HepG2 (cell line): ENCODE measurements around the gene CFAP100. TPM values are rescaled to one million over a fixed set of nuclear protein-coding genes. Genes with fewer than 3 reads are reported as not detected.

Experiments
- EEA1 ChIP-seq: sonication (generic); formaldehyde crosslinking; IDR thresholded peaks from 2 replicates; pipeline ENCODE4 v1.5.1; 2020; ENCODE audit warnings: mild to moderate bottlenecking, missing genetic modification reagents, borderline replicate concordance
- HNF4G ChIP-seq, 2 experiments: sonication (generic) in 1 of 2; formaldehyde crosslinking in 1 of 2; IDR thresholded peaks; 2 replicates each; pipeline versions ENCODE4 v1.4.0 to v1.6.1; 2011 to 2020; ENCODE audit warnings: borderline replicate concordance in 2 of 2, low read depth in 2 of 2, mild to moderate bottlenecking in 2 of 2, low read length in 1 of 2, missing genetic modification reagents in 1 of 2, moderate library complexity in 1 of 2
- ZC3H13 ChIP-seq: sonication (generic); formaldehyde crosslinking; IDR thresholded peaks from 2 replicates; pipeline ENCODE4 v1.8.1; 2023; ENCODE audit warnings: mild to moderate bottlenecking, missing genetic modification reagents, moderate library complexity
- ZNF251 ChIP-seq: sonication (generic); formaldehyde crosslinking; IDR thresholded peaks from 2 replicates; pipeline ENCODE4 v1.9.0; 2021; ENCODE audit warnings: mild to moderate bottlenecking, missing genetic modification reagents
- ZNF713 ChIP-seq: sonication (generic); formaldehyde crosslinking; IDR thresholded peaks from 2 replicates; pipeline ENCODE4 v1.4.0; 2020; ENCODE audit warnings: mild to moderate bottlenecking, missing genetic modification reagents
- polyA plus RNA-seq, 8 experiments: library from polyadenylated mRNA; depleted of rRNA in 3 of 8; stranded (reverse) in 7 of 8; unstranded in 1 of 8; fragments of >200 nt; fragmentation: Illumina TruSeq in 4 of 8; extraction: Trizol in 4 of 8; gene quantifications; 2 replicates each; pipeline versions ENCODE4 v1.2.1 to v1.2.3, GENCODE V29; 2011 to 2016; ENCODE audit warnings: low read depth in 4 of 8, missing spikeins in 1 of 8, mixed read lengths in 1 of 8; ENCODE audit not compliant: insufficient read depth in 1 of 8
- total RNA-seq, 5 experiments: library from RNA; depleted of rRNA; stranded (reverse); fragments of >200 nt; fragmentation: Illumina TruSeq; extraction: Trizol; gene quantifications; 2 replicates each; pipeline ENCODE4 v1.2.3, GENCODE V29; 2016; ENCODE audit warnings: low read depth in 1 of 5
- TF ChIP-seq, protein P1 (sequence below): sonication (generic); formaldehyde crosslinking; IDR thresholded peaks from 2 replicates; pipeline ENCODE4 v1.4.0; 2020; ENCODE audit warnings: mild to moderate bottlenecking, missing genetic modification reagents
- TF ChIP-seq, protein P2 (sequence below): sonication (generic); formaldehyde crosslinking; IDR thresholded peaks from 2 replicates; pipeline ENCODE4 v1.4.0; 2020; ENCODE audit warnings: missing genetic modification reagents, borderline replicate concordance
- TF ChIP-seq, protein P3 (sequence below): sonication (generic); formaldehyde crosslinking; conservative IDR thresholded peaks from 2 replicates; pipeline ENCODE4 v1.8.0; 2022; ENCODE audit warnings: missing genetic modification reagents
- TF ChIP-seq, protein P4 (sequence below): sonication (generic); formaldehyde crosslinking; IDR thresholded peaks from 2 replicates; pipeline ENCODE4 v1.5.0; 2020; ENCODE audit warnings: mild to moderate bottlenecking, missing genetic modification reagents, moderate library complexity
- TF ChIP-seq, protein P5 (sequence below): sonication (generic); formaldehyde crosslinking; IDR thresholded peaks from 2 replicates; pipeline ENCODE4 v1.5.0; 2020; ENCODE audit warnings: mild to moderate bottlenecking, missing genetic modification reagents
- TF ChIP-seq, protein P6 (sequence below): sonication (generic); formaldehyde crosslinking; IDR thresholded peaks from 2 replicates; pipeline ENCODE4 v1.4.0; 2020; ENCODE audit warnings: missing genetic modification reagents
- TF ChIP-seq, protein P7 (sequence below): sonication (generic); formaldehyde crosslinking; conservative IDR thresholded peaks from 2 replicates; pipeline ENCODE4 v1.5.0; 2020; ENCODE audit warnings: missing genetic modification reagents

The CFAP100 gene
- total and polyA plus RNA-seq, 2 of the 13 experiments (the other 11 are each of a cell fraction or from before 2014, with no cell fraction given): 0.32 TPM; not detected in 1

DNA sequence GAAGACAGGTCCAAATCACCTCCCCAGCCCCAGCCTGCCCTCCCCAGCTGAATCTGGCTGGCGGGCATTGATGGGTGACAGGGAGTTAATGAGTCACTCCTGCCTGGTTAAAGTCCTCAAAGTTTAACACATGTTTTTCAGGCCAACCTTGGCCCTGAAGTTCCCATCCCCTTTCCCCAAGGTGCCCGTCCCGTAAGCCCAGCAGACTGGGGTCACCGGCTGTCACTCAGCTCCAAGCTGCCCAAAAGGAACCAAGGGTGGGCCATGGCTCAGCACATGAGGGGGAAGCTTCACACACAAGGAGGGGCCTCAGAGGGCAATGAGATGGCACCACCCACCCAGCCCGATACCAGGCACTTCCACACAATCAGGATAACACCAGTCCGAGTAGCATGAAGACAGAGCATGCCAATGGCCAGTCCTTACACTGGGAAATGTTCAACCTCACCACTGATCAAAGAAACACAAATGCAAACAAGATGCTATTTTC is 27.3 kb upstream of the CFAP100 start (continued):
- TF ChIP-seq, protein P1, sequence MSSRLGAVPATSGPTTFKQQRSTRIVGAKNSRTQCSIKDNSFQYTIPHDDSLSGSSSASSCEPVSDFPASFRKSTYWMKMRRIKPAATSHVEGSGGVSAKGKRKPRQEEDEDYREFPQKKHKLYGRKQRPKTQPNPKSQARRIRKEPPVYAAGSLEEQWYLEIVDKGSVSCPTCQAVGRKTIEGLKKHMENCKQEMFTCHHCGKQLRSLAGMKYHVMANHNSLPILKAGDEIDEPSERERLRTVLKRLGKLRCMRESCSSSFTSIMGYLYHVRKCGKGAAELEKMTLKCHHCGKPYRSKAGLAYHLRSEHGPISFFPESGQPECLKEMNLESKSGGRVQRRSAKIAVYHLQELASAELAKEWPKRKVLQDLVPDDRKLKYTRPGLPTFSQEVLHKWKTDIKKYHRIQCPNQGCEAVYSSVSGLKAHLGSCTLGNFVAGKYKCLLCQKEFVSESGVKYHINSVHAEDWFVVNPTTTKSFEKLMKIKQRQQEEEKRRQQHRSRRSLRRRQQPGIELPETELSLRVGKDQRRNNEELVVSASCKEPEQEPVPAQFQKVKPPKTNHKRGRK (CRISPR knock-in tag): no peak
- TF ChIP-seq, protein P2, sequence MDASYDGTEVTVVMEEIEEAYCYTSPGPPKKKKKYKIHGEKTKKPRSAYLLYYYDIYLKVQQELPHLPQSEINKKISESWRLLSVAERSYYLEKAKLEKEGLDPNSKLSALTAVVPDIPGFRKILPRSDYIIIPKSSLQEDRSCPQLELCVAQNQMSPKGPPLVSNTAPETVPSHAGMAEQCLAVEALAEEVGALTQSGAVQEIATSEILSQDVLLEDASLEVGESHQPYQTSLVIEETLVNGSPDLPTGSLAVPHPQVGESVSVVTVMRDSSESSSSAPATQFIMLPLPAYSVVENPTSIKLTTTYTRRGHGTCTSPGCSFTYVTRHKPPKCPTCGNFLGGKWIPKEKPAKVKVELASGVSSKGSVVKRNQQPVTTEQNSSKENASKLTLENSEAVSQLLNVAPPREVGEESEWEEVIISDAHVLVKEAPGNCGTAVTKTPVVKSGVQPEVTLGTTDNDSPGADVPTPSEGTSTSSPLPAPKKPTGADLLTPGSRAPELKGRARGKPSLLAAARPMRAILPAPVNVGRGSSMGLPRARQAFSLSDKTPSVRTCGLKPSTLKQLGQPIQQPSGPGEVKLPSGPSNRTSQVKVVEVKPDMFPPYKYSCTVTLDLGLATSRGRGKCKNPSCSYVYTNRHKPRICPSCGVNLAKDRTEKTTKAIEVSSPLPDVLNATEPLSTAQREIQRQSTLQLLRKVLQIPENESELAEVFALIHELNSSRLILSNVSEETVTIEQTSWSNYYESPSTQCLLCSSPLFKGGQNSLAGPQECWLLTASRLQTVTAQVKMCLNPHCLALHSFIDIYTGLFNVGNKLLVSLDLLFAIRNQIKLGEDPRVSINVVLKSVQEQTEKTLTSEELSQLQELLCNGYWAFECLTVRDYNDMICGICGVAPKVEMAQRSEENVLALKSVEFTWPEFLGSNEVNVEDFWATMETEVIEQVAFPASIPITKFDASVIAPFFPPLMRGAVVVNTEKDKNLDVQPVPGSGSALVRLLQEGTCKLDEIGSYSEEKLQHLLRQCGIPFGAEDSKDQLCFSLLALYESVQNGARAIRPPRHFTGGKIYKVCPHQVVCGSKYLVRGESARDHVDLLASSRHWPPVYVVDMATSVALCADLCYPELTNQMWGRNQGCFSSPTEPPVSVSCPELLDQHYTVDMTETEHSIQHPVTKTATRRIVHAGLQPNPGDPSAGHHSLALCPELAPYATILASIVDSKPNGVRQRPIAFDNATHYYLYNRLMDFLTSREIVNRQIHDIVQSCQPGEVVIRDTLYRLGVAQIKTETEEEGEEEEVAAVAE (CRISPR knock-in tag): no peak
- TF ChIP-seq, protein P3, sequence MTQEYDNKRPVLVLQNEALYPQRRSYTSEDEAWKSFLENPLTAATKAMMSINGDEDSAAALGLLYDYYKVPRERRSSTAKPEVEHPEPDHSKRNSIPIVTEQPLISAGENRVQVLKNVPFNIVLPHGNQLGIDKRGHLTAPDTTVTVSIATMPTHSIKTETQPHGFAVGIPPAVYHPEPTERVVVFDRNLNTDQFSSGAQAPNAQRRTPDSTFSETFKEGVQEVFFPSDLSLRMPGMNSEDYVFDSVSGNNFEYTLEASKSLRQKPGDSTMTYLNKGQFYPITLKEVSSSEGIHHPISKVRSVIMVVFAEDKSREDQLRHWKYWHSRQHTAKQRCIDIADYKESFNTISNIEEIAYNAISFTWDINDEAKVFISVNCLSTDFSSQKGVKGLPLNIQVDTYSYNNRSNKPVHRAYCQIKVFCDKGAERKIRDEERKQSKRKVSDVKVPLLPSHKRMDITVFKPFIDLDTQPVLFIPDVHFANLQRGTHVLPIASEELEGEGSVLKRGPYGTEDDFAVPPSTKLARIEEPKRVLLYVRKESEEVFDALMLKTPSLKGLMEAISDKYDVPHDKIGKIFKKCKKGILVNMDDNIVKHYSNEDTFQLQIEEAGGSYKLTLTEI (CRISPR knock-in tag): no peak
- TF ChIP-seq HNF4G (IDR thresholded peaks at IDR 0.05; ENCODE audit: borderline replicate concordance, low read depth, low read length) (peak; percentile 59), HNF4G (CRISPR knock-in tag; IDR thresholded peaks at IDR 0.05; ENCODE audit: borderline replicate concordance, low read depth) (no peak), EEA1 (no peak), ZC3H13 (CRISPR knock-in tag) (no peak), ZNF251 (no peak), ZNF713 (CRISPR knock-in tag) (no peak)
- TF ChIP-seq, protein P4, sequence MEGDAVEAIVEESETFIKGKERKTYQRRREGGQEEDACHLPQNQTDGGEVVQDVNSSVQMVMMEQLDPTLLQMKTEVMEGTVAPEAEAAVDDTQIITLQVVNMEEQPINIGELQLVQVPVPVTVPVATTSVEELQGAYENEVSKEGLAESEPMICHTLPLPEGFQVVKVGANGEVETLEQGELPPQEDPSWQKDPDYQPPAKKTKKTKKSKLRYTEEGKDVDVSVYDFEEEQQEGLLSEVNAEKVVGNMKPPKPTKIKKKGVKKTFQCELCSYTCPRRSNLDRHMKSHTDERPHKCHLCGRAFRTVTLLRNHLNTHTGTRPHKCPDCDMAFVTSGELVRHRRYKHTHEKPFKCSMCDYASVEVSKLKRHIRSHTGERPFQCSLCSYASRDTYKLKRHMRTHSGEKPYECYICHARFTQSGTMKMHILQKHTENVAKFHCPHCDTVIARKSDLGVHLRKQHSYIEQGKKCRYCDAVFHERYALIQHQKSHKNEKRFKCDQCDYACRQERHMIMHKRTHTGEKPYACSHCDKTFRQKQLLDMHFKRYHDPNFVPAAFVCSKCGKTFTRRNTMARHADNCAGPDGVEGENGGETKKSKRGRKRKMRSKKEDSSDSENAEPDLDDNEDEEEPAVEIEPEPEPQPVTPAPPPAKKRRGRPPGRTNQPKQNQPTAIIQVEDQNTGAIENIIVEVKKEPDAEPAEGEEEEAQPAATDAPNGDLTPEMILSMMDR: no peak
- TF ChIP-seq, protein P5, sequence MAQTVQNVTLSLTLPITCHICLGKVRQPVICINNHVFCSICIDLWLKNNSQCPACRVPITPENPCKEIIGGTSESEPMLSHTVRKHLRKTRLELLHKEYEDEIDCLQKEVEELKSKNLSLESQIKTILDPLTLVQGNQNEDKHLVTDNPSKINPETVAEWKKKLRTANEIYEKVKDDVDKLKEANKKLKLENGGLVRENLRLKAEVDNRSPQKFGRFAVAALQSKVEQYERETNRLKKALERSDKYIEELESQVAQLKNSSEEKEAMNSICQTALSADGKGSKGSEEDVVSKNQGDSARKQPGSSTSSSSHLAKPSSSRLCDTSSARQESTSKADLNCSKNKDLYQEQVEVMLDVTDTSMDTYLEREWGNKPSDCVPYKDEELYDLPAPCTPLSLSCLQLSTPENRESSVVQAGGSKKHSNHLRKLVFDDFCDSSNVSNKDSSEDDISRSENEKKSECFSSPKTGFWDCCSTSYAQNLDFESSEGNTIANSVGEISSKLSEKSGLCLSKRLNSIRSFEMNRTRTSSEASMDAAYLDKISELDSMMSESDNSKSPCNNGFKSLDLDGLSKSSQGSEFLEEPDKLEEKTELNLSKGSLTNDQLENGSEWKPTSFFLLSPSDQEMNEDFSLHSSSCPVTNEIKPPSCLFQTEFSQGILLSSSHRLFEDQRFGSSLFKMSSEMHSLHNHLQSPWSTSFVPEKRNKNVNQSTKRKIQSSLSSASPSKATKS: no peak
- TF ChIP-seq, protein P6, sequence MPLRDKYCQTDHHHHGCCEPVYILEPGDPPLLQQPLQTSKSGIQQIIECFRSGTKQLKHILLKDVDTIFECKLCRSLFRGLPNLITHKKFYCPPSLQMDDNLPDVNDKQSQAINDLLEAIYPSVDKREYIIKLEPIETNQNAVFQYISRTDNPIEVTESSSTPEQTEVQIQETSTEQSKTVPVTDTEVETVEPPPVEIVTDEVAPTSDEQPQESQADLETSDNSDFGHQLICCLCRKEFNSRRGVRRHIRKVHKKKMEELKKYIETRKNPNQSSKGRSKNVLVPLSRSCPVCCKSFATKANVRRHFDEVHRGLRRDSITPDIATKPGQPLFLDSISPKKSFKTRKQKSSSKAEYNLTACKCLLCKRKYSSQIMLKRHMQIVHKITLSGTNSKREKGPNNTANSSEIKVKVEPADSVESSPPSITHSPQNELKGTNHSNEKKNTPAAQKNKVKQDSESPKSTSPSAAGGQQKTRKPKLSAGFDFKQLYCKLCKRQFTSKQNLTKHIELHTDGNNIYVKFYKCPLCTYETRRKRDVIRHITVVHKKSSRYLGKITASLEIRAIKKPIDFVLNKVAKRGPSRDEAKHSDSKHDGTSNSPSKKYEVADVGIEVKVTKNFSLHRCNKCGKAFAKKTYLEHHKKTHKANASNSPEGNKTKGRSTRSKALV (CRISPR knock-in tag): no peak
- TF ChIP-seq, protein P7, sequence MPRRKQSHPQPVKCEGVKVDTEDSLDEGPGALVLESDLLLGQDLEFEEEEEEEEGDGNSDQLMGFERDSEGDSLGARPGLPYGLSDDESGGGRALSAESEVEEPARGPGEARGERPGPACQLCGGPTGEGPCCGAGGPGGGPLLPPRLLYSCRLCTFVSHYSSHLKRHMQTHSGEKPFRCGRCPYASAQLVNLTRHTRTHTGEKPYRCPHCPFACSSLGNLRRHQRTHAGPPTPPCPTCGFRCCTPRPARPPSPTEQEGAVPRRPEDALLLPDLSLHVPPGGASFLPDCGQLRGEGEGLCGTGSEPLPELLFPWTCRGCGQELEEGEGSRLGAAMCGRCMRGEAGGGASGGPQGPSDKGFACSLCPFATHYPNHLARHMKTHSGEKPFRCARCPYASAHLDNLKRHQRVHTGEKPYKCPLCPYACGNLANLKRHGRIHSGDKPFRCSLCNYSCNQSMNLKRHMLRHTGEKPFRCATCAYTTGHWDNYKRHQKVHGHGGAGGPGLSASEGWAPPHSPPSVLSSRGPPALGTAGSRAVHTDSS: no peak
